ENCODE measurements around the gene MRPL30.

The MRPL30 gene

GRCh38 chr2:99171377-99172140 lies 9.4 kb upstream of the MRPL30 start:
- H3F3A ChIP-seq (ENCODE audit: low read depth), result no peaks in the 10 kb centered on the region
- H3K79me2 ChIP-seq (ENCODE audit: insufficient read depth, low read length), result no peaks in the 10 kb centered on the region
- H2AFZ ChIP-seq (ENCODE audit: low read length), result no peak overlapping the region
- peaks cover 9% of the 10 kb centered on the region; the same call in 1 of the 2 replicates for H3K36me3 ChIP-seq (ENCODE audit: insufficient read depth, low read length)
- H3K4me3 ChIP-seq (ENCODE audit: low read length, poor library complexity, severe bottlenecking), result no peak overlapping the region
- no peaks in the 10 kb centered on the region for H4K20me1 ChIP-seq (ENCODE audit: insufficient read depth, low read length, poor library complexity, severe bottlenecking)
- no peaks in the 10 kb centered on the region for H3K27me3 ChIP-seq (ENCODE audit: insufficient read depth, low read length, poor library complexity, severe bottlenecking)
- no peak overlapping the region for H3K4me2 ChIP-seq (ENCODE audit: low read depth, low read length, poor library complexity, severe bottlenecking)
- TF ChIP-seq EZH2phosphoT487 (IDR thresholded peaks at IDR 0.05; ENCODE audit: borderline replicate concordance), result no peak
- no peaks in the 10 kb centered on the region for H3K9me3 ChIP-seq (ENCODE audit: insufficient read depth, low read depth, low read length)
- no peak overlapping the region for H3K9ac ChIP-seq (ENCODE audit: low read depth, low read length, poor library complexity, severe bottlenecking)
- H3K4me1 ChIP-seq (ENCODE audit: insufficient read depth, low read length, poor library complexity, severe bottlenecking), result peaks cover 5% of the 10 kb centered on the region
- H3K9me2 ChIP-seq (replicated peaks; ENCODE audit: low read depth, low read length), result no peaks in the 10 kb centered on the region

- no peak for TF ChIP-seq EZH2phosphoT487 (IDR thresholded peaks at IDR 0.05; ENCODE audit: borderline replicate concordance)
- TF ChIP-seq, protein P1, sequence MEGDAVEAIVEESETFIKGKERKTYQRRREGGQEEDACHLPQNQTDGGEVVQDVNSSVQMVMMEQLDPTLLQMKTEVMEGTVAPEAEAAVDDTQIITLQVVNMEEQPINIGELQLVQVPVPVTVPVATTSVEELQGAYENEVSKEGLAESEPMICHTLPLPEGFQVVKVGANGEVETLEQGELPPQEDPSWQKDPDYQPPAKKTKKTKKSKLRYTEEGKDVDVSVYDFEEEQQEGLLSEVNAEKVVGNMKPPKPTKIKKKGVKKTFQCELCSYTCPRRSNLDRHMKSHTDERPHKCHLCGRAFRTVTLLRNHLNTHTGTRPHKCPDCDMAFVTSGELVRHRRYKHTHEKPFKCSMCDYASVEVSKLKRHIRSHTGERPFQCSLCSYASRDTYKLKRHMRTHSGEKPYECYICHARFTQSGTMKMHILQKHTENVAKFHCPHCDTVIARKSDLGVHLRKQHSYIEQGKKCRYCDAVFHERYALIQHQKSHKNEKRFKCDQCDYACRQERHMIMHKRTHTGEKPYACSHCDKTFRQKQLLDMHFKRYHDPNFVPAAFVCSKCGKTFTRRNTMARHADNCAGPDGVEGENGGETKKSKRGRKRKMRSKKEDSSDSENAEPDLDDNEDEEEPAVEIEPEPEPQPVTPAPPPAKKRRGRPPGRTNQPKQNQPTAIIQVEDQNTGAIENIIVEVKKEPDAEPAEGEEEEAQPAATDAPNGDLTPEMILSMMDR (conservative IDR thresholded peaks at IDR 0.05; ENCODE audit: low read length), result no peak
- no peaks in the 10 kb centered on the region for H3K36me3 ChIP-seq (ENCODE audit: insufficient read depth, low read length)
- no peaks in the 10 kb centered on the region for H3K9me3 ChIP-seq (ENCODE audit: insufficient read depth, low read depth, low read length)
- peak overlapping the region; percentile 88 for H3K9ac ChIP-seq (ENCODE audit: low read depth, low read length, poor library complexity, severe bottlenecking)
- H3K9me2 ChIP-seq (replicated peaks; ENCODE audit: low read depth, low read length), result no peaks in the 10 kb centered on the region
- peak overlapping the region; percentile 95 for H2AFZ ChIP-seq (ENCODE audit: low read length)
- no peaks in the 10 kb centered on the region for H3F3A ChIP-seq (ENCODE audit: low read depth)
- no peaks in the 10 kb centered on the region for H3K27me3 ChIP-seq (ENCODE audit: insufficient read depth, low read length, poor library complexity, severe bottlenecking)
- H3K4me3 ChIP-seq (ENCODE audit: low read length, poor library complexity, severe bottlenecking), result peak overlapping the region; percentile 94
- H3K79me2 ChIP-seq (ENCODE audit: insufficient read depth, low read length), result peaks cover 67% of the 10 kb centered on the region
- H3K4me2 ChIP-seq (ENCODE audit: low read depth, low read length, poor library complexity, severe bottlenecking), result peak overlapping the region; percentile 100
- peaks cover 14% of the 10 kb centered on the region for H4K20me1 ChIP-seq (ENCODE audit: insufficient read depth, low read length, poor library complexity, severe bottlenecking)
- peaks cover 35% of the 10 kb centered on the region for H3K4me1 ChIP-seq (ENCODE audit: insufficient read depth, low read length, poor library complexity, severe bottlenecking)
Observed at GRCh38 chr2:99181624-99182000, 628 bp downstream of the MRPL30 start.

- H3K79me2 ChIP-seq (ENCODE audit: insufficient read depth, low read length), result peaks cover 71% of the 10 kb centered on the region
- no peak overlapping the region for H2AFZ ChIP-seq (ENCODE audit: low read length)
- H4K20me1 ChIP-seq (ENCODE audit: insufficient read depth, low read length, poor library complexity, severe bottlenecking), result peaks cover 14% of the 10 kb centered on the region
- no peaks in the 10 kb centered on the region for H3K27me3 ChIP-seq (ENCODE audit: insufficient read depth, low read length, poor library complexity, severe bottlenecking)
- no peaks in the 10 kb centered on the region for H3K9me2 ChIP-seq (replicated peaks; ENCODE audit: low read depth, low read length)
- H3K4me1 ChIP-seq (ENCODE audit: insufficient read depth, low read length, poor library complexity, severe bottlenecking), result peaks cover 39% of the 10 kb centered on the region
- peak overlapping the region; percentile 53 for H3K4me2 ChIP-seq (ENCODE audit: low read depth, low read length, poor library complexity, severe bottlenecking)
- H3K4me3 ChIP-seq (ENCODE audit: low read length, poor library complexity, severe bottlenecking), result peak overlapping the region; percentile 94
- H3K9me3 ChIP-seq (ENCODE audit: insufficient read depth, low read depth, low read length), result no peaks in the 10 kb centered on the region
- no peak overlapping the region for H3K9ac ChIP-seq (ENCODE audit: low read depth, low read length, poor library complexity, severe bottlenecking)
- TF ChIP-seq EZH2phosphoT487 (IDR thresholded peaks at IDR 0.05; ENCODE audit: borderline replicate concordance), result no peak
- TF ChIP-seq, protein P1 (conservative IDR thresholded peaks at IDR 0.05; ENCODE audit: low read length), result no peak
- no peaks in the 10 kb centered on the region for H3F3A ChIP-seq (ENCODE audit: low read depth)
- H3K36me3 ChIP-seq (ENCODE audit: insufficient read depth, low read length), result no peaks in the 10 kb centered on the region; the same call in 1 of the 2 replicates
Observed at GRCh38 chr2:99183025-99183424, 2.0 kb downstream of the MRPL30 start.

Data from Loucy (cell line).